Activated CD8-positive, alpha-beta T cell treated with anti-CD3 and anti-CD28 coated beads for 36 hours (primary cell): Measurements from ENCODE around the gene RAP1B. TPM values are rescaled to one million over a fixed set of nuclear protein-coding genes. Genes with fewer than 3 reads are reported as not detected.

ENCODE experiments used
- ATAC-seq: fragments of 200-7000 bp; cut with Tn5 transposase; one replicate; pipeline ENCODE4 v1.10.0; 2021; ENCODE audit warnings: mild to moderate bottlenecking, moderate library complexity
- CTCF ChIA-PET: fragments of 350-600 bp; sonication (Branson Sonifier 250); formaldehyde crosslinking; loops from one replicate; lab custom pipeline; 2021; ENCODE audit warnings: antibody characterized with exemption; lab: Charles Lee
- POLR2A ChIA-PET: fragments of 350-600 bp; sonication (Branson Sonifier 250); formaldehyde crosslinking; loops from one replicate; lab custom pipeline; 2021; ENCODE audit warnings: antibody characterized with exemption; lab: Charles Lee
- DNase-seq: peaks from one replicate; pipeline ENCODE4 v3.0.0-alpha.2; 2020
- H3K27ac Mint-ChIP-seq: one replicate; pipeline ENCODE4 v1.8.0; 2021; ENCODE audit warnings: mild to moderate bottlenecking, mixed read lengths
- H3K27me3 Mint-ChIP-seq: one replicate; pipeline ENCODE4 v1.8.0; 2021; ENCODE audit warnings: mixed read lengths
- H3K36me3 Mint-ChIP-seq: one replicate; pipeline ENCODE4 v1.8.0; 2021; ENCODE audit warnings: low read depth, mixed read lengths
- H3K4me1 Mint-ChIP-seq: one replicate; pipeline ENCODE4 v1.8.0; 2021; ENCODE audit warnings: low read depth, mixed read lengths
- H3K4me3 Mint-ChIP-seq: one replicate; pipeline ENCODE4 v1.8.0; 2021; ENCODE audit warnings: mild to moderate bottlenecking, moderate library complexity, mixed read lengths
- H3K9me3 Mint-ChIP-seq: one replicate; pipeline ENCODE4 v1.8.0; 2021; ENCODE audit warnings: mixed read lengths
- intact Hi-C: fragments of 100-400 bp; cut with micrococcal nuclease; formaldehyde crosslinking; loops from one replicate; pipeline ENCODE4 v1.10.0; 2022
- total RNA-seq, 2 experiments: library from RNA; stranded (reverse); gene quantifications; one replicate each; pipeline ENCODE4 v1.2.3, GENCODE V29; 2021
- TF ChIP-seq, protein P1 (sequence below): fragments of 200-600 bp; IDR thresholded peaks from one replicate; pipeline ENCODE4 v1.8.0; 2022; ENCODE audit warnings: antibody characterized with exemption, mild to moderate bottlenecking

RAP1B gene
- total RNA-seq, 2 experiments from 2014 or later: 187 to 192 TPM

DNA sequence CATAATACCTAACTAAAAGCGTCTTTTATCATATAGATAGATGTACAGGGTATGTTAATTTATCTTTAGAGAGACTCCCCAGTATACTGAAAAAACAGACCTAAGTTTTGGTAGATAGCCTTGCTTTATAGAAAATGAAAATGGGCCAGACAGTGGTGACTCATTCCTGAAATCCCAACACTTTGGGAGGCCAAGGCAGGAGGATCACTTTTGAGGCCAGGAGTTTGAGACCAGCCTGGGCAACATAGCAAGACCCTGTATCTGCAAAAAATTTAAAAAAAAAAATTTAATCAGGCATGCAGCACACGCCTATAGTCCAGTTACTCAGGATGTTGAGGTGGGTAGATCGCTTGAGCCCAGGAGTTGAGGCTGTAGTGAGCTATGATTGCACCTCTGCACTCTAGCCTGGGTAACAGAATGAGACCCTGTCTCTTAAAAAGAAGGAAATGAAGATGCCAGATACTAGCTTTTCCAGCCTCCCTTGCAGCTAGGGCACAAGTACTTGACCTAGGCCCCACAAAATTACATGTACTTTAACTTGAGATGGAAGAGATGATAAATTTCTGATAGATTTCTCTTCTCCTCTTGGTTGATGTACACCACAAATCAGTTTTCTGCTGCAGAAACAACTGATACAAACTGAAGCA is 17.1 kb downstream of the RAP1B start:
- peaks cover 80% of the 10 kb centered on the region for H3K4me1 Mint-ChIP-seq
- no peaks in the 10 kb centered on the region for H3K27me3 Mint-ChIP-seq
- no peak overlapping the region for H3K4me3 Mint-ChIP-seq
- CTCF ChIA-PET: interaction anchor here (1.2 kb wide), 1 partner anchor 15 kb away, joined by 3 read pairs; no protein-coding TSS in a partner anchor
- peak overlapping the region; percentile 59 for H3K27ac Mint-ChIP-seq
- peaks cover 78% of the 10 kb centered on the region for H3K36me3 Mint-ChIP-seq
- TF ChIP-seq, protein P1, sequence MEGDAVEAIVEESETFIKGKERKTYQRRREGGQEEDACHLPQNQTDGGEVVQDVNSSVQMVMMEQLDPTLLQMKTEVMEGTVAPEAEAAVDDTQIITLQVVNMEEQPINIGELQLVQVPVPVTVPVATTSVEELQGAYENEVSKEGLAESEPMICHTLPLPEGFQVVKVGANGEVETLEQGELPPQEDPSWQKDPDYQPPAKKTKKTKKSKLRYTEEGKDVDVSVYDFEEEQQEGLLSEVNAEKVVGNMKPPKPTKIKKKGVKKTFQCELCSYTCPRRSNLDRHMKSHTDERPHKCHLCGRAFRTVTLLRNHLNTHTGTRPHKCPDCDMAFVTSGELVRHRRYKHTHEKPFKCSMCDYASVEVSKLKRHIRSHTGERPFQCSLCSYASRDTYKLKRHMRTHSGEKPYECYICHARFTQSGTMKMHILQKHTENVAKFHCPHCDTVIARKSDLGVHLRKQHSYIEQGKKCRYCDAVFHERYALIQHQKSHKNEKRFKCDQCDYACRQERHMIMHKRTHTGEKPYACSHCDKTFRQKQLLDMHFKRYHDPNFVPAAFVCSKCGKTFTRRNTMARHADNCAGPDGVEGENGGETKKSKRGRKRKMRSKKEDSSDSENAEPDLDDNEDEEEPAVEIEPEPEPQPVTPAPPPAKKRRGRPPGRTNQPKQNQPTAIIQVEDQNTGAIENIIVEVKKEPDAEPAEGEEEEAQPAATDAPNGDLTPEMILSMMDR: no peak
- DNase-seq (no peak), ATAC-seq (no peak)
- peaks cover 20% of the 10 kb centered on the region for H3K9me3 Mint-ChIP-seq
- intact Hi-C loops: no loop called here
- POLR2A ChIA-PET: interaction anchor here (1.0 to 4.6 kb wide), 6 partner anchors 8 to 57 kb away, joined by 3 to 33 read pairs (median 6); no protein-coding TSS in a partner anchor

DNA sequence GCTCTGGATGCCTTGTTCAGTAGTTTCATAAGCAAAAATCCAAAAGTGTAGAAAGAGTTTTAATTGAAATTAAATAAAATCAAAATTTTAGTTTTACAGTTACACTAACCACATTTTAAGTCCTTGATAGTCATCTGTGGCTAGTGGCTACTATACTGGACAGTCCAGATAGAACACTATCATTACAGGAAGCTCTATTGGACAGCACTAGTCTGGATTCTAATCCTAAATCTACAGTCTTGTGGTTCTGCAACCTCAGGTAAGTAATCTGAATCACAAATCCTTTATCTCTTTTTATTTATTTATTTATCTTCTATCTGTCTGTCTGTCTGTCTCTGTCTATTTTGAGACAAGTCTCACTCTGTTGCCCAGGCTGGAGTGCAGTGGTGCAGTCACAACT is 18.0 kb downstream of the RAP1B start:
- peaks cover 81% of the 10 kb centered on the region for H3K4me1 Mint-ChIP-seq
- intact Hi-C loops: no loop called here

DNA sequence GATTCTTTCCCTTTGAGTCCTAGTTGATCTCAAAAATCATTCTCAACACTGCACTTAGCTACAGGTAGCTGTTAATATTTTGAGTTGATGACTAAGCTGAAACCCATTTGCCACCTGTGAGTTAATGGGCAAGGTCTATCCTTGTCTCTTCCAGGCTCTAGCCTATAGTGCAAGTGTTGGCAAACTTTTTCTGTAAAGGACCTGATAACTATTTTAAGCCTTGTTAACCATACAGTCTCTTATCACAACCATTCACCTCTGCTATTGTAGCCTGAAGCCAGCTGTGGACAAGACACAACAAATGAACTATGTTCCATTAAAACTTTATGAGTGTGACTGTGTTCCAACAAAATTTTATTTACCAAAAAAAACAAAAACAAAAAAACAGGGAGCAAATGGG is 19.4 kb downstream of the RAP1B start:
- POLR2A ChIA-PET: interaction anchor here (0.6 to 2.3 kb wide), 5 partner anchors 10 to 265 kb away, joined by 3 to 6 read pairs (median 3); no protein-coding TSS in a partner anchor

More for the DNA sequence above, 18.0 kb downstream of the RAP1B start:
- CTCF ChIA-PET: interaction anchor here (0.8 to 1.7 kb wide), 3 partner anchors 12 to 28 kb away, joined by 3 to 6 read pairs (median 3); no protein-coding TSS in a partner anchor
- Mint-ChIP-seq H3K27me3 (no peaks in the 10 kb centered on the region), H3K9me3 (peaks cover 20% of the 10 kb centered on the region), H3K36me3 (peaks cover 74% of the 10 kb centered on the region), H3K27ac (peak overlapping the region; percentile 83), H3K4me3 (no peak overlapping the region)
- DNase-seq: no peak
- TF ChIP-seq, protein P1: no peak
- no peak for ATAC-seq
- POLR2A ChIA-PET: interaction anchor here (0.6 to 4.6 kb wide), 6 partner anchors 9 to 264 kb away, joined by 3 to 33 read pairs (median 6); no protein-coding TSS in a partner anchor

DNA sequence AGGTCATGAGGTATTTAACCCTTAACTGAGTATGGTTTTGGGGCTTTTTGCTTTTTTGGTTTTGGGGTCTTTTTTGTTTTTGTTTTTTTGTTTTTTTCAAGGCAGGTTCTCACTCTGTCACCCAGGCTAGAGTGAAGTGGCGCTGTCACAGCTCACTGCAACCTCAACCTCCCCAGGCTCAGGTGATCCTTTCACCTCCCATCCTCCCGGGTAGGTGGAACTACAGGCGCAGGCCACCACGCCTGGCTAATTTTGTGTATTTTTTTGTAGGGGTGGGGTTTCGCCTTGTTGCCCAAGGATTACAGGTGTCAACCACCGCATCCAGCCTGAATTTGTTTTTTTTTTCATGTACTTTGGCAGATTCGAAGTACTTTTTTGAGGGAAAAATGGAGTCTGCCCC is 19.9 kb downstream of the RAP1B start:
- no peaks in the 10 kb centered on the region for H3K27me3 Mint-ChIP-seq
- no peak overlapping the region for H3K4me3 Mint-ChIP-seq
- TF ChIP-seq, protein P1: no peak
- H3K36me3 Mint-ChIP-seq: peaks cover 64% of the 10 kb centered on the region
- ATAC-seq (no peak), DNase-seq (no peak)
- intact Hi-C loops: no loop called here
- ChIA-PET CTCF (no interaction called here), POLR2A (interaction anchor here (0.6 to 1.3 kb wide), 5 partner anchors 9 to 44 kb away, joined by 3 to 4 read pairs (median 3); no protein-coding TSS in a partner anchor)
- peak overlapping the region; percentile 86 for H3K27ac Mint-ChIP-seq
- peaks cover 83% of the 10 kb centered on the region for H3K4me1 Mint-ChIP-seq
- peaks cover 18% of the 10 kb centered on the region for H3K9me3 Mint-ChIP-seq

More for the DNA sequence above, 19.4 kb downstream of the RAP1B start:
- ATAC-seq (peak; percentile 52), DNase-seq (no peak)
- Mint-ChIP-seq H3K27ac (peak overlapping the region; percentile 86), H3K36me3 (peaks cover 68% of the 10 kb centered on the region), H3K4me3 (no peak overlapping the region), H3K27me3 (no peaks in the 10 kb centered on the region), H3K9me3 (peaks cover 20% of the 10 kb centered on the region), H3K4me1 (peaks cover 83% of the 10 kb centered on the region)
- TF ChIP-seq, protein P1: no peak
- CTCF ChIA-PET: interaction anchor here (1.7 kb wide), 1 partner anchor 13 kb away, joined by 6 read pairs; no protein-coding TSS in a partner anchor
- intact Hi-C loops: no loop called here

DNA sequence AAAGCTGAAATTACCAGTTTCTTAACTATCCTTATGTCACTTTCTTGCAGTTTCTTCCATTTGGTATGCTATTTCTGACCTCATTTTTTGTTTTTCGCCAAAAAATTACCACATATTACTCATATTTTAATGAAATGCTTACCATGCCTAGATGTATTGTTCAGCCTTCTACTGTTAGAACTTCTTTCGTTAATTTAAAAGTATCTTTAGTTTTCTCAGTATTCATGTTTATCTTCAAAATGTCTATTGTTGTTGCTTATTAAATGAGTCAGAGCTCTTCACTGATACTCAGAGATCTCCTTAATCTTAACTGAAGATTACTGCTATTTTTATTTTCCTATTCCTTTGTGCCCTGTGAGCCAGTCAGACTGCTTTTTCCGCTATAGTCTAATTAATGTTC is 20.5 kb downstream of the RAP1B start:
- H3K4me1 Mint-ChIP-seq: peaks cover 81% of the 10 kb centered on the region
- ChIA-PET CTCF (no interaction called here), POLR2A (interaction anchor here (0.9 to 1.3 kb wide), 3 partner anchors 12 to 18 kb away, joined by 3 to 4 read pairs (median 3); no protein-coding TSS in a partner anchor)
- peak overlapping the region; percentile 73 for H3K27ac Mint-ChIP-seq
- TF ChIP-seq, protein P1: no peak
- H3K4me3 Mint-ChIP-seq: no peak overlapping the region
- no peaks in the 10 kb centered on the region for H3K27me3 Mint-ChIP-seq
- H3K36me3 Mint-ChIP-seq: peaks cover 63% of the 10 kb centered on the region
- DNase-seq (no peak), ATAC-seq (no peak)
- H3K9me3 Mint-ChIP-seq: peaks cover 18% of the 10 kb centered on the region
- intact Hi-C loops: no loop called here
